T-helper 1 cell treated with Interleukin-12 subunit alpha and Interleukin-12 subunit beta and Interleukin-4 antibody, amounts not matched to agents 30 μg/mL and 1 μg/mL, for 36 hours (primary cell): ENCODE measurements around the gene KAZN.

ENCODE experiments used
- H3K27ac Mint-ChIP-seq: one replicate; pipeline ENCODE4 v1.8.0; 2021; ENCODE audit warnings: mild to moderate bottlenecking, mixed read lengths
- H3K27me3 Mint-ChIP-seq: one replicate; pipeline ENCODE4 v1.8.0; 2021; ENCODE audit warnings: low read depth, mixed read lengths
- H3K36me3 Mint-ChIP-seq: one replicate; pipeline ENCODE4 v1.8.0; 2021; ENCODE audit warnings: low read depth, mixed read lengths
- H3K4me1 Mint-ChIP-seq: one replicate; pipeline ENCODE4 v1.8.0; 2021; ENCODE audit warnings: low read depth, mixed read lengths
- H3K4me3 Mint-ChIP-seq: one replicate; pipeline ENCODE4 v1.8.0; 2021; ENCODE audit warnings: mild to moderate bottlenecking, moderate library complexity, mixed read lengths
- H3K9me3 Mint-ChIP-seq: one replicate; pipeline ENCODE4 v1.8.0; 2021; ENCODE audit warnings: mixed read lengths

KAZN gene

DNA sequence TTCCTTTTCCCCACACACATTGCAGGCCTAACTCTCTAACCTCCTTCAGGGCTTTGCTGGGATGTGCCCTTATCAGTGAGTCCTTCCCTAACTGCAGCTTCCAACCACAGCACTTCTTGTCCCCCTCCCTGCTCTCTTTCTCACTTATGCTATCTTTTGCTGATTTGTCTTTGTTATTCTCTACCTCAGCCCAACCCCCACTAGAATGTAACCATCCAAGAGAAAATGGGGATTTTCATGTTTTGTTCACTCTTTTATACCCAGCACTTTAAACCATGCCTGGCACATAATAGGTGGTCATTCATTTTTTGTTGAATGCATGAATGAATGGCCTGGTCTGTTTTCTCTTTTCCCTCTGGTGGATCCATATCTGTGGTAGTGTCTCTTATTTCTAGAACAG is 243.5 kb downstream of the KAZN start:
- Mint-ChIP-seq H3K9me3 (peaks cover 36% of the 10 kb centered on the region), H3K27me3 (peaks cover 3% of the 10 kb centered on the region), H3K27ac (no peak overlapping the region), H3K4me3 (no peak overlapping the region), H3K36me3 (peaks cover 1% of the 10 kb centered on the region), H3K4me1 (no peaks in the 10 kb centered on the region)

DNA sequence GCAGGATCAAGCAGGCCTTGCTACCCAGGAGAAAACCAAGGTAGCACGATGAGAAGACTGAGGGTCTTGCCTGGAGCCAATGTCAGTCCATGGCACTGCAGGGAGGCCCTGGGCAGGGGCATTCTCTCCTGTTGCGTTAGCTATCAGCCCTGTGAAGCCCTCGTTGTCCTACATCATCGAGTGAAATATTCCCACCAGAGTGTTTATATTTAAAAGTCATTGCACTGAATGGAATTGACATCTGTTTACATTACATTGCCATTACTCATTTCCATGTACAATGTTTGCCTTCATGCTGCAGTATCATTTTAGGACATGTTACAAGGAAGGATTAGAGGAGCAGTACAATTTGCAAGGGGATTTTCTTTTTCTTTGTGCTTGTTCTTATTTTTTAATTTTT is 243.9 kb downstream of the KAZN start:
- H3K36me3 Mint-ChIP-seq, result peaks cover 1% of the 10 kb centered on the region
- H3K4me1 Mint-ChIP-seq, result no peaks in the 10 kb centered on the region
- H3K4me3 Mint-ChIP-seq, result no peak overlapping the region
- no peaks in the 10 kb centered on the region for H3K27me3 Mint-ChIP-seq
- peaks cover 36% of the 10 kb centered on the region for H3K9me3 Mint-ChIP-seq
- no peak overlapping the region for H3K27ac Mint-ChIP-seq

DNA sequence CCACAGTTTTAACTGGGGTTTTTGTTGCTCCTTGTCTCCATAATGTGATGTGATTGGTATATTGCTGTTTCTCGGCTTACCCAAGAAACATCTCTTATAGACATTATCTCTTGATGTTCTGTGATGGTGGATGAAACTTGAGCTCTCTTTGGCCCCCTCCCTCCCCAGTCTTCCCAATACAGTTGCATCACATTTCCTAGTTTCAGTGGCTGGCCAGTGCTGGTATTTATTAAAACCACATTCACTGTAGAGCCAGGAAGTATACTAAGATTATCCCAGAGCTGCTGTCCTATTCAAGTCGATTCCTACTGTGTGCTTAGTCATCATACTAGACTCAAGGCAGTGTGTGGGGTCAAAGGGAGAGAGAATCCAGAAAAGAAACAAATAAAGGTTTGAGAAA is 244.4 kb downstream of the KAZN start:
- Mint-ChIP-seq H3K36me3 (peaks cover 1% of the 10 kb centered on the region), H3K4me1 (no peaks in the 10 kb centered on the region), H3K27me3 (no peaks in the 10 kb centered on the region), H3K27ac (no peak overlapping the region), H3K4me3 (no peak overlapping the region), H3K9me3 (peaks cover 36% of the 10 kb centered on the region)

DNA sequence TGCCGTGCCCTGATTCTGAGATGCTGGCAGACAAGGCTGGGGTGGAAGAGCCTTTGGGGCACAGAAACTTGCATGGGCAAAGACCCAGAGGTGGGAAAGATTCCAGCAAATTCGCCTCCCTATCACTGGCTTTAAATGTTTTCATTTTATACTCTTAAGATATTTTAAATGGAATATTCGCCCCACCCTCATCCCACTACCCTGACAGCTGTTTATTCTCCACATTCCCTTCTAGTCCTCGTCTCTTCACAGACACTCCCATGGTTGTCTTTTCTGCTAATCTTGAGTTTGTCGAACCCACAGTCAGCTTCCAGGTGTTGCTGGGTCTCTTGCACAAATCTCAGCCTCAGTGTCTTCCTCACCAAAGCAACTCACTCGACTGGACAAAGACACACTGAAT is 245.0 kb downstream of the KAZN start:
- Mint-ChIP-seq H3K36me3 (peaks cover 1% of the 10 kb centered on the region), H3K4me1 (no peaks in the 10 kb centered on the region), H3K9me3 (peaks cover 36% of the 10 kb centered on the region), H3K4me3 (no peak overlapping the region), H3K27me3 (no peaks in the 10 kb centered on the region), H3K27ac (no peak overlapping the region)

DNA sequence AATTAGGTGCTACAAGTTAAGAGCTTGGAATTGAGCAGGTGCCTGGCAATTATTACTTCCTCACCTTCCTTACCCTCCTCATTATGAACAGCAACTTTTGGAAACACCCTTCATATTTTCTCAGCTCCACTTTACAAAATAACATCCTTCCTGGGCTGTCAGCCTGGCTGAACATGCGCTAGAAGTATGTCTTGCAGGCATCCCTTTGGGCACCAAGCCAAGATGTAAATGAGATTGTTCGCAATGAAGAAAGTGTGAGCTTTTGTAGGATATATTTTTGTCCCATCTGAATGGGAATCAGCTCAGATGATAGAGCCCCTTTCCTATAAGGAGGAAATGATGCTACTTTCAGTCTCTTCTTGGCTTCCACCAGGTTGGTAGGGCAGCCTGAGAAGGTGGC is 245.9 kb downstream of the KAZN start:
- no peak overlapping the region for H3K4me3 Mint-ChIP-seq
- H3K4me1 Mint-ChIP-seq, result no peaks in the 10 kb centered on the region
- no peak overlapping the region for H3K27ac Mint-ChIP-seq
- peaks cover 1% of the 10 kb centered on the region for H3K36me3 Mint-ChIP-seq
- no peaks in the 10 kb centered on the region for H3K27me3 Mint-ChIP-seq
- peaks cover 36% of the 10 kb centered on the region for H3K9me3 Mint-ChIP-seq

DNA sequence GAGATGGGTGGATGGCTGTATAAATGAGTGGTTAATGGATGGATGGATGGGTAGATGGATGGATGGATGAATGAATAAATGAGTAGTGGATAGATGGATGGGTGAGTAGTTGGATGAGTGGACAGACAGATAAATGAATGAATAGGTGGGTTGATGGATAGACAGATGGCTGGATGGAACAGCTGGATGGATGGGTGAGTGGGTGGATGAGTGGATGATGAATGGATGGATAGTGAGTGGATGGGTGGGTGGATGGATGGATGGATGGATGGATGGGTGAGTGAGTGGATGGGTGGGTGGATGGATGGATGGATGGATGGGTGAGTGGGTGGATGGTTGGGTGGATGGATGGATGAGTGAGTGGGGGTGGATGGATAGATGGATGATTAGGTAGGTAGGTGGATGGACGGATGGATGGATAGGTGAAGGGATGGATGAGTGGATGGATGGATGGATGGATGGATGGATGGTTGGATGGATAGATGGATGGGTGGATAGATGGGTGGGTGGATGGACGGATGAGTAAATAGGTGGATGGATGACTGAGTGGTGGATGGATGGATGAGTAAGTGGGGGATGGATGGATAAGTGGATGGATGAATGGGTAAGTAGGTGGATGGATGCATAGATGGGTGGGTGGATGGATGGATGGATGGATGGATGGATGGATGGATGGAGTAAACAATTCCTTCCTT is 246.6 kb downstream of the KAZN start:
- H3K27me3 Mint-ChIP-seq, result no peaks in the 10 kb centered on the region
- H3K36me3 Mint-ChIP-seq, result peaks cover 1% of the 10 kb centered on the region
- no peak overlapping the region for H3K4me3 Mint-ChIP-seq
- no peak overlapping the region for H3K27ac Mint-ChIP-seq
- H3K4me1 Mint-ChIP-seq, result no peaks in the 10 kb centered on the region
- H3K9me3 Mint-ChIP-seq, result peaks cover 36% of the 10 kb centered on the region

DNA sequence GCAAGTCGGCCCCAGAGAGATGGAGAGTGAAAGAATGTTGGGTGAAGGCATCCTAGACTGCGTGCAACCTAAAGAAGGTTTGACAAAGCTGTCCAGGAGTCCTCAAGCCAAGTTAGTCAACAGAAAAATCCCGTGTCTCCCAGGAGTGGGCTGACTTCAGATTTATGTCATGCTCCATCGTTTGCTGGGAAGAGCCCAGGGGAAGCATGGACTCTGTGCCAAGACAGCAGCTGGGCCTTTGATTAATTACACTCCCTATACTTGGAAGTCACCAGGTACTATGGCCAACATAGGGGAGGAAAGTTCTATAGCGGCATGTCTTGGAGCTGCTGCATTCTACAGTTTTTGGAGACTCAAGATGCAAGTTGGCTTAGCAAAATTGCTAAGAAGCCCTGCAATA is 247.4 kb downstream of the KAZN start:
- peaks cover 1% of the 10 kb centered on the region for H3K36me3 Mint-ChIP-seq
- no peaks in the 10 kb centered on the region for H3K27me3 Mint-ChIP-seq
- no peaks in the 10 kb centered on the region for H3K4me1 Mint-ChIP-seq
- no peak overlapping the region for H3K4me3 Mint-ChIP-seq
- no peak overlapping the region for H3K27ac Mint-ChIP-seq
- H3K9me3 Mint-ChIP-seq, result peaks cover 31% of the 10 kb centered on the region

DNA sequence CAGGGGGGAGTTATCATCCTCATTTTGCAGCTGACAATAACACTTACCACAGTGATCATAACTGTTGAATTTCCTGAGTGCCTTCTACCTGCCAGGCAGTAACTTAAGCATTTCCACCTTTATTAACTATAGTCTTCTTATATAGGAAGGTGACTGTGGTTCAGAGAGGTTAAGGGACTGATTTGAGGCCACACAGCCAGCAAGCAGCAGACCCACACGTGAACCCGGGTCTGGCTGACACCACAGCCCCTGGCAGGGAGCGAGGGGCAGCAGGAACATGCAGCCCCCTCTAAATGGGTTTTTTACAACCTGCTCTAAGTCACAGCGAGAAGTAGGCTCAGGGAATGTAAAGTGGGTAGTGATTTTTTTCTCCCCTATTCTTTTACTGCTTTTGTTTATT is 248.2 kb downstream of the KAZN start:
- Mint-ChIP-seq H3K4me3 (no peak overlapping the region), H3K27me3 (no peaks in the 10 kb centered on the region), H3K9me3 (peaks cover 26% of the 10 kb centered on the region), H3K4me1 (no peaks in the 10 kb centered on the region), H3K27ac (no peak overlapping the region), H3K36me3 (peaks cover 1% of the 10 kb centered on the region)

DNA sequence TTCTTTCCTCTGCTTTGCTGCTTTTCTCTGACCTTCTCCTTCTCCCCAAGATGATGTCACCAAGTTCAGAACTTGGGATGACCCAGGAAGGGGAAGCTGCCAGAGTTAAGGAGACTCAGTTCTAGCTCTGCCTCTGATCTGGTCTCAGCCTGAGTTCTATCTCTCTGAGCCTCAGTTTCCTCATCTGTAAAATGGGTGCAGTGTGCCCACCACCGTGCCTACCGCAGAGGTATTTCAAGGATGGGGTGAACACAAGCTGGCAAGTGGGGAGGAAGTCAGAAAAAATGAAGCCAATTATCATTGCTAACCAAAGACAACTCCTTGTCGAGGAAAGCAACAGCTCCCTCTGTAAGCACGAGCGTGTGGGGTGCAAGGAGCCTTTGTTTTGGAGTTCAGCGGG is 249.7 kb downstream of the KAZN start:
- H3K27ac Mint-ChIP-seq, result no peak overlapping the region
- no peak overlapping the region for H3K4me3 Mint-ChIP-seq
- H3K36me3 Mint-ChIP-seq, result no peaks in the 10 kb centered on the region
- peaks cover 12% of the 10 kb centered on the region for H3K9me3 Mint-ChIP-seq
- H3K4me1 Mint-ChIP-seq, result no peaks in the 10 kb centered on the region
- no peaks in the 10 kb centered on the region for H3K27me3 Mint-ChIP-seq

DNA sequence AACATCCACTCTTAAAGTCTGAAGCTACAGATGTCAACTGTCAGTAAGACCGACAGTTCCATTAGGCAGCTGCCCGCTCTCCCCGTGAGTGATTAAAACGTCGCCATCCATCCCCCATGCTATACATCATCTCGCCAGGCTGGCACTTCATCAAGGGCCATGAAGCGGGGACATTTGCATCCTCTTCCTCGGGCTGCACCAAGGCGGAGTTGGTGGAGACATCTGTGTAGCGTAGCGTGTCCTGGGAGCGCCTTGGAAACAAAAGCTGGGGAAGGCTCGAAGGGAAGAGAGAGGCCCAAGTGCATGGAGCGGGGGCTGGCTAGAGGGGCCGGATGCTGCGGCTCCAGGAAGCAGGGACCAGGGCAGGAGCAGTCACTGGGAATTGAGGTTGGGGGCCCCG is 250.1 kb downstream of the KAZN start:
- Mint-ChIP-seq H3K27ac (no peak overlapping the region), H3K4me3 (no peak overlapping the region), H3K9me3 (peaks cover 9% of the 10 kb centered on the region), H3K36me3 (no peaks in the 10 kb centered on the region), H3K27me3 (no peaks in the 10 kb centered on the region), H3K4me1 (no peaks in the 10 kb centered on the region)

DNA sequence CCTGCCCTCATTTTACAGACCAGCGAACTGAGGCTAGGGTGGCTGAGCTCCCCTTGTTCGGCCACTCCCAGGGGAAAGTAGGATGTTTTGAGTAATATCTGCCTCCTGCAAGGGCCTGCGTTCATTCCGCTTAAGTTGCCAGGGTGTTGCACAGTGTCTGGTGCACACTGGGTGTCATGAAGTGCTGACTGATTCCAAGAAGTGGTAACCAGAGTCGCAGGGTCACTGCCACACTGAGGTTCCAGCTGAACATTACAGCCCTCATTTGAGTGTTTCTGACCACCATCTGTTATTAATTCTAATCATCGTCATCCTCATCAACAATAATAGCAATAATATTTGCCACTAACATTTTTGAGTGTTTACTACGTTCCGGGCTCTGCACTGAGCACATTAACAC is 250.6 kb downstream of the KAZN start:
- no peaks in the 10 kb centered on the region for H3K27me3 Mint-ChIP-seq
- peaks cover 5% of the 10 kb centered on the region for H3K9me3 Mint-ChIP-seq
- H3K27ac Mint-ChIP-seq, result no peak overlapping the region
- no peaks in the 10 kb centered on the region for H3K4me1 Mint-ChIP-seq
- H3K4me3 Mint-ChIP-seq, result no peak overlapping the region
- no peaks in the 10 kb centered on the region for H3K36me3 Mint-ChIP-seq

DNA sequence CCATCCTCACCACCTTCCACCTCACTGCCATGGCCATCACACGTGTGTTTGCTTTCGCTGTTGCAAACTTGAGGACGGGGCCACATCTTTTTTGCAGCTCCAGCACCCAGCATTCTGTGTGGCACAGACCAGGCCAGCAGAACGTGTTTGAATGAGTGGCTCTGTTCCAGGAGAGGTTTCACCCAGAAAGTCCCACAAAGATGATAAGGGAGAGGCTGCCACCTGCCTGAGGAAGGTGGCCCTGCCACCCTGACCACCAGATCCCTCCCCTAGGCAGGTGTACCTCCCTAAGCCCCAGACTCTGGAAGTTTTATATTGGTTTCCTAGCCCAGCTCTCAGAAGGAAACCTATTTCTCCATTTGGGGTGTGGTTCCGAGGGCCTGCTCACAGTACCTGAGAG is 252.1 kb downstream of the KAZN start:
- Mint-ChIP-seq H3K27me3 (no peaks in the 10 kb centered on the region), H3K27ac (no peak overlapping the region), H3K9me3 (no peaks in the 10 kb centered on the region), H3K4me1 (no peaks in the 10 kb centered on the region), H3K4me3 (no peak overlapping the region), H3K36me3 (no peaks in the 10 kb centered on the region)

DNA sequence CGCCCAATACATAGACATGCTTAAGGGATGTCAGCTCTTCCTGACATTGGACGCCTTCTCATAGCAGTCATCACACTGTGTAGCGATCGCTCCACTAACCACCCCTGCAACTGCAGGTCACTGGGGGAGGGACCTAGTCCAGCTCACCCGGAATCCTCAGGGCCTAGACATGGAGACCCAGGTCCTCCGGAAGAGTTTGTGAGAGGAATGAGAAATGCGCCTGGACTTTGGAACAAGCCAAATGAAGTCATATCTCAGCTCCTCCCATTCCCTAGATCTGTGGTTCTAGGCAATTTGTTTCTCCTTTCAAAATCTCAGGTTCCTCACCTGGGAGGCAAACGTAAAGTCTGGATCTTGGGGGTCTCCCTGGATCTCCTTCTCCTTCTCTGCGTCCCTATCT is 253.3 kb downstream of the KAZN start:
- H3K4me1 Mint-ChIP-seq, result no peaks in the 10 kb centered on the region
- H3K27ac Mint-ChIP-seq, result no peak overlapping the region
- no peaks in the 10 kb centered on the region for H3K27me3 Mint-ChIP-seq
- H3K36me3 Mint-ChIP-seq, result no peaks in the 10 kb centered on the region
- H3K4me3 Mint-ChIP-seq, result no peak overlapping the region
- H3K9me3 Mint-ChIP-seq, result no peaks in the 10 kb centered on the region

DNA sequence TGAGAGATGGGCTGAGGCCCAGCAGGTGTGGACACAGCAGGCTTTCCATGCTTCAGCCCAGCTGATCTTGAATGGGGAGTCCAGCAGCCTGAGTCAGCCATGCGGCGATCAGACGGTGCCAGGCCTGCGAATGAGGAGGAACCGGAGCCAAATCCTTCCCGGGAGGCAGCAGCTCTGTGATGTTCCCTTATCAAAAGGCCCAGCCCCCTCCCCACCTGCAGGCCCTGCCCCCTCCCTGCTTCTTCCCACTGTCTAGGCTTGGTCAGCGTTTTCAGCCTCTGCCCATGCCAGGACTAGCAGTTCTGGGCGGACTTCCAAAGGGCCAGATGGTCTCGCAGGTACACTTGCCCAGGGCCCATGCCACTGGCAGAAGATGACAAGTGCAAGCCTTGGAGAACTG is 253.8 kb downstream of the KAZN start:
- H3K9me3 Mint-ChIP-seq, result no peaks in the 10 kb centered on the region
- no peaks in the 10 kb centered on the region for H3K27me3 Mint-ChIP-seq
- no peak overlapping the region for H3K27ac Mint-ChIP-seq
- no peaks in the 10 kb centered on the region for H3K4me1 Mint-ChIP-seq
- H3K36me3 Mint-ChIP-seq, result no peaks in the 10 kb centered on the region
- no peak overlapping the region for H3K4me3 Mint-ChIP-seq

DNA sequence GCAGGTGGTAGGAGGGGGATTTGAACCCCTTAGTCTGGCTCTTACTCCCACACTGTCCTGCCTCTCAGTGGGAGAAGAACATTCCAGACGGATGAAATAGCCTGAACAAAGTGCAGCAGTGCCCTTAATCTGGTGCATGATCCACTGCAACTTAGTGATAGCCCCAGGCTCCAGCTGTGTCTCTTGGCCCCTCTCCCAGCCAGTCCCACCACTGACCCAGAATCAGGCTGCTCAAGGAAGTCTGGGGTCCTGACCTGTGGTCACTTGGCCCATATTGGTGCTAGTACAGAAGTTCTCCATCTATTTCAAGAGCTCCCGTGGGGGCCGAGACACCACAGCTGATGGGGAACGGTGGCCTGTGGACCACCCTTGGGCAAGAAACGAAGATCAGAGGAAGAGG is 255.0 kb downstream of the KAZN start:
- Mint-ChIP-seq H3K27ac (no peak overlapping the region), H3K9me3 (no peaks in the 10 kb centered on the region), H3K4me1 (no peaks in the 10 kb centered on the region), H3K36me3 (no peaks in the 10 kb centered on the region), H3K4me3 (no peak overlapping the region), H3K27me3 (no peaks in the 10 kb centered on the region)

DNA sequence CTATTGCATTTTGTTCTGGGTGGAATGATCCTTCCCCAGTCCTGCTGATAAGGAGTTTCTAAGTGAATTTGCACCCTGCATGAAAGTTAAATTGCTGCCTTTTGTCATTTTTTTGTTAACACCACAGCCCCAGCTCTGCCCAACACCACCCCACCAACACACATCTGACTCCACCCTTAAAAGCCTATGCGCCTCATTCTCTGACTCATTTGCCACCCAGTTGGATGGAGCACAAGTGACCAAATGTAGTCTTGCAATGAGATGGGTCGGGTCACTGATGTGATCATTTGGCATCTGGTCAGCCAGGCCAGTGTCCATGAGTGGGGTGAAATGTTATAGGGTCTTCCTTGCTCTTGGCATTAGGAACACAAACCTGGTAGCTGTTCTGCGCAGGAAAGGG is 256.8 kb downstream of the KAZN start:
- H3K4me3 Mint-ChIP-seq, result no peak overlapping the region
- H3K36me3 Mint-ChIP-seq, result no peaks in the 10 kb centered on the region
- no peak overlapping the region for H3K27ac Mint-ChIP-seq
- no peaks in the 10 kb centered on the region for H3K4me1 Mint-ChIP-seq
- no peaks in the 10 kb centered on the region for H3K27me3 Mint-ChIP-seq
- no peaks in the 10 kb centered on the region for H3K9me3 Mint-ChIP-seq
